WTC11 (cell line): ENCODE measurements around the gene PPIC.

ENCODE experiments used
- MYBL2 ChIP-seq: sonication (generic); formaldehyde crosslinking; IDR thresholded peaks from 2 replicates; pipeline ENCODE4 v1.8.1; 2023; ENCODE audit warnings: mild to moderate bottlenecking, moderate library complexity, missing genetic modification reagents
- TF ChIP-seq, protein P1 (sequence below): fragments of 200-600 bp; IDR thresholded peaks from 2 replicates; pipeline ENCODE4 v1.8.0; 2022; ENCODE audit warnings: antibody characterized with exemption
- TF ChIP-seq, protein P2 (sequence below): sonication (generic); formaldehyde crosslinking; IDR thresholded peaks from 2 replicates; pipeline ENCODE4 v1.8.1; 2022; ENCODE audit warnings: low read depth, mild to moderate bottlenecking, moderate library complexity, missing genetic modification reagents, borderline replicate concordance
- TF ChIP-seq, protein P3 (sequence below): sonication (generic); formaldehyde crosslinking; IDR thresholded peaks from 2 replicates; pipeline ENCODE4 v1.8.1; 2022; ENCODE audit warnings: low read depth, missing genetic modification reagents, borderline replicate concordance
- TF ChIP-seq, protein P4 (sequence below): sonication (generic); formaldehyde crosslinking; IDR thresholded peaks from 2 replicates; pipeline ENCODE4 v1.8.1; 2023; ENCODE audit warnings: mild to moderate bottlenecking, missing genetic modification reagents, moderate library complexity
- TF ChIP-seq, protein P5 (sequence below): sonication (generic); formaldehyde crosslinking; conservative IDR thresholded peaks from 2 replicates; pipeline ENCODE4 v1.8.1; 2023; ENCODE audit warnings: mild to moderate bottlenecking, low read depth, missing genetic modification reagents, moderate library complexity

DNA sequence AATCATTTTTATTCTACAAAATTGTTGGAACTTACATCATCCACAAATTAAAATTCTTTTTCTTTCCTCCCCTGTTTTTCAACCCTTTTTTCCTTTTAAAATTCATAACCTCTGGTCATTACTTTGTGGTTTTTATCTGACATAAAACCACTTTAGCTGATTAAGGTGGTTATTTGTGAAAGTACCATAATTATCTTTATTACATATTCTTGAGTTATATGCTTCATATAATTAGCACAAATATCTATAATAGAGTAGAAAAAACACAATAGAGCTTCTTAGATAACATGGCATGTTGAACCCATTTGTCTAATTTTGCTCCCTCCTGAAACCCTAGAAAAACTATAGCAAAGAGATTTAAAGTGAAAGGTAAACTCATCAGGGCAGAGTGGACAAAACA, 22.9 kb upstream of the PPIC start:
- TF ChIP-seq, protein P1, sequence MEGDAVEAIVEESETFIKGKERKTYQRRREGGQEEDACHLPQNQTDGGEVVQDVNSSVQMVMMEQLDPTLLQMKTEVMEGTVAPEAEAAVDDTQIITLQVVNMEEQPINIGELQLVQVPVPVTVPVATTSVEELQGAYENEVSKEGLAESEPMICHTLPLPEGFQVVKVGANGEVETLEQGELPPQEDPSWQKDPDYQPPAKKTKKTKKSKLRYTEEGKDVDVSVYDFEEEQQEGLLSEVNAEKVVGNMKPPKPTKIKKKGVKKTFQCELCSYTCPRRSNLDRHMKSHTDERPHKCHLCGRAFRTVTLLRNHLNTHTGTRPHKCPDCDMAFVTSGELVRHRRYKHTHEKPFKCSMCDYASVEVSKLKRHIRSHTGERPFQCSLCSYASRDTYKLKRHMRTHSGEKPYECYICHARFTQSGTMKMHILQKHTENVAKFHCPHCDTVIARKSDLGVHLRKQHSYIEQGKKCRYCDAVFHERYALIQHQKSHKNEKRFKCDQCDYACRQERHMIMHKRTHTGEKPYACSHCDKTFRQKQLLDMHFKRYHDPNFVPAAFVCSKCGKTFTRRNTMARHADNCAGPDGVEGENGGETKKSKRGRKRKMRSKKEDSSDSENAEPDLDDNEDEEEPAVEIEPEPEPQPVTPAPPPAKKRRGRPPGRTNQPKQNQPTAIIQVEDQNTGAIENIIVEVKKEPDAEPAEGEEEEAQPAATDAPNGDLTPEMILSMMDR = no peak
- TF ChIP-seq, protein P2, sequence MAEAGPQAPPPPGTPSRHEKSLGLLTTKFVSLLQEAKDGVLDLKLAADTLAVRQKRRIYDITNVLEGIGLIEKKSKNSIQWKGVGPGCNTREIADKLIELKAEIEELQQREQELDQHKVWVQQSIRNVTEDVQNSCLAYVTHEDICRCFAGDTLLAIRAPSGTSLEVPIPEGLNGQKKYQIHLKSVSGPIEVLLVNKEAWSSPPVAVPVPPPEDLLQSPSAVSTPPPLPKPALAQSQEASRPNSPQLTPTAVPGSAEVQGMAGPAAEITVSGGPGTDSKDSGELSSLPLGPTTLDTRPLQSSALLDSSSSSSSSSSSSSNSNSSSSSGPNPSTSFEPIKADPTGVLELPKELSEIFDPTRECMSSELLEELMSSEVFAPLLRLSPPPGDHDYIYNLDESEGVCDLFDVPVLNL = no peak
- TF ChIP-seq MYBL2 (CRISPR knock-in tag) = no peak
- TF ChIP-seq, protein P3, sequence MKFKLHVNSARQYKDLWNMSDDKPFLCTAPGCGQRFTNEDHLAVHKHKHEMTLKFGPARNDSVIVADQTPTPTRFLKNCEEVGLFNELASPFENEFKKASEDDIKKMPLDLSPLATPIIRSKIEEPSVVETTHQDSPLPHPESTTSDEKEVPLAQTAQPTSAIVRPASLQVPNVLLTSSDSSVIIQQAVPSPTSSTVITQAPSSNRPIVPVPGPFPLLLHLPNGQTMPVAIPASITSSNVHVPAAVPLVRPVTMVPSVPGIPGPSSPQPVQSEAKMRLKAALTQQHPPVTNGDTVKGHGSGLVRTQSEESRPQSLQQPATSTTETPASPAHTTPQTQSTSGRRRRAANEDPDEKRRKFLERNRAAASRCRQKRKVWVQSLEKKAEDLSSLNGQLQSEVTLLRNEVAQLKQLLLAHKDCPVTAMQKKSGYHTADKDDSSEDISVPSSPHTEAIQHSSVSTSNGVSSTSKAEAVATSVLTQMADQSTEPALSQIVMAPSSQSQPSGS (CRISPR knock-in tag) = no peak
- TF ChIP-seq, protein P4, sequence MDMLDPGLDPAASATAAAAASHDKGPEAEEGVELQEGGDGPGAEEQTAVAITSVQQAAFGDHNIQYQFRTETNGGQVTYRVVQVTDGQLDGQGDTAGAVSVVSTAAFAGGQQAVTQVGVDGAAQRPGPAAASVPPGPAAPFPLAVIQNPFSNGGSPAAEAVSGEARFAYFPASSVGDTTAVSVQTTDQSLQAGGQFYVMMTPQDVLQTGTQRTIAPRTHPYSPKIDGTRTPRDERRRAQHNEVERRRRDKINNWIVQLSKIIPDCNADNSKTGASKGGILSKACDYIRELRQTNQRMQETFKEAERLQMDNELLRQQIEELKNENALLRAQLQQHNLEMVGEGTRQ = no peak
- TF ChIP-seq, protein P5, sequence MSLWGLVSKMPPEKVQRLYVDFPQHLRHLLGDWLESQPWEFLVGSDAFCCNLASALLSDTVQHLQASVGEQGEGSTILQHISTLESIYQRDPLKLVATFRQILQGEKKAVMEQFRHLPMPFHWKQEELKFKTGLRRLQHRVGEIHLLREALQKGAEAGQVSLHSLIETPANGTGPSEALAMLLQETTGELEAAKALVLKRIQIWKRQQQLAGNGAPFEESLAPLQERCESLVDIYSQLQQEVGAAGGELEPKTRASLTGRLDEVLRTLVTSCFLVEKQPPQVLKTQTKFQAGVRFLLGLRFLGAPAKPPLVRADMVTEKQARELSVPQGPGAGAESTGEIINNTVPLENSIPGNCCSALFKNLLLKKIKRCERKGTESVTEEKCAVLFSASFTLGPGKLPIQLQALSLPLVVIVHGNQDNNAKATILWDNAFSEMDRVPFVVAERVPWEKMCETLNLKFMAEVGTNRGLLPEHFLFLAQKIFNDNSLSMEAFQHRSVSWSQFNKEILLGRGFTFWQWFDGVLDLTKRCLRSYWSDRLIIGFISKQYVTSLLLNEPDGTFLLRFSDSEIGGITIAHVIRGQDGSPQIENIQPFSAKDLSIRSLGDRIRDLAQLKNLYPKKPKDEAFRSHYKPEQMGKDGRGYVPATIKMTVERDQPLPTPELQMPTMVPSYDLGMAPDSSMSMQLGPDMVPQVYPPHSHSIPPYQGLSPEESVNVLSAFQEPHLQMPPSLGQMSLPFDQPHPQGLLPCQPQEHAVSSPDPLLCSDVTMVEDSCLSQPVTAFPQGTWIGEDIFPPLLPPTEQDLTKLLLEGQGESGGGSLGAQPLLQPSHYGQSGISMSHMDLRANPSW (CRISPR knock-in tag) = no peak
